GM21515 (cell line): ENCODE measurements around the gene POLDIP3.

Source experiments
- ATAC-seq: cut with Tn5 transposase; IDR thresholded peaks from one replicate; pipeline ENCODE4 v1.9.1; 2021; ENCODE audit not compliant: unreplicated experiment

POLDIP3 gene

DNA sequence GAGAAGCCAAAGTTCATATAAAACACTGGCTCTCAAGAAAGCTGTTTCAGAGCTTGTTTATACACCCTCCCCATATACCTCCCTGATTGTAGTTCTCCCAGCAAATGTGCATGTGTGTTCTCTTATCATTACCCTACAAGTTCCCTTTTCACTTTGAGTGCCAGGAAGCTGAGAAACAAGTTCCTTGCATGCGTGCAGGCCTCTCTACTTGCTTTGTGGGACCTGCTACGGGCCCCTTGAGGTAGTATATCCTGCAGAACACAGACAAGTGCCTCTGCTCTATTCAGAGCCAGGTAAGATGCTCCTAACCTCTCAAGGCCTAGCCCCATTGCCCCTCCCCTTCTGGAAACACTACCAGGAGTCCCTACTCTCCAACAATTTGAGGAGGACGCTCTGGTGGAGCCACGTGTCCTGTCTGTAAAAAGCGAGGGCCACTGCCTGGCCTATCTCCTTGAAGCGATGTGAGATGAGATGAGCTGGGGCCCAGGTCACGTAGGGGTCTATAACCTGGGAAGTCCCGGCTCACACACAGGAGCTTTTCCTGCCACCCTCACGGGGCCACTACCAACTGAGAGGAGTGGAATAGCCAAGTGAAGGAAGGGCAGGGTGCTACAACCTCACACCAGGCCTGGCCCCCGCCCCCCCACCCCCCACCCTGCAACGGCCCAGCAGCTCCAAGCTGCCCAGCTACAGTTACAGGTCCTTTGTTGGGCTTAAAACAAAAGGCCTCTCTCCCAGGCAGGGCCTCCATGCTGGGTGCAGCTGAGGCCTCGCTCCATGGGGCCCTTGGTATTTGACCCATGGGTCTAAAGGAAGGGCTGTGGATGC lies 28.3 kb upstream of the POLDIP3 start:
- ATAC-seq = no peak

DNA sequence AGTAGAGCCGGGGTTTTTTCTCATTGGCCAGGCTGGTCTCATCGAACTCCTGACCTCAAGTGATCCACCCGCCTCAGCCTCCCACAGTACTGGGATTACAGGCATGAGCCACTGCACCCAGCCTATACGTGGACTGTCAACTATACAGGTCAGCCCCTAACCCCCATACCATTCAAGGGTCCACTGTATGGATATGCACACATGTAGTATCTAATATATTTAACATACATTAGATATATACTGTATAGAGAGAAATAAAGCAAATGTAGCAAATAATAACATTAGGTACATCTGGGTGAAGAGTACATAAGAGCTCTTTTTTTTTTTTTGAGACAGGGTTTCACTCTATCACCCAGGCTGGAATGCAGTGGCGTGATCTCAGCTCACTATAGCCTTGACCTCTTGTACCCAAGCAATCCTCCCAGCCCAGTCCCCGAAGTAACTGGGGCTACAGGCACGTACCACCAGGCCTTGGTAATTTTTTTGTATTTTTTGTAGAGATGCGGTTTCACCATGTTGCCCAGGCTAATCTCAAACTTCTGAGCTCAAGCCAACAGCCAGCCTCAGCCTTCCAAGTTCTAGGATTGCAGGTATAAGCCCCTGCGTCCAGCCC lies 27.2 kb upstream of the POLDIP3 start:
- ATAC-seq = no peak

DNA sequence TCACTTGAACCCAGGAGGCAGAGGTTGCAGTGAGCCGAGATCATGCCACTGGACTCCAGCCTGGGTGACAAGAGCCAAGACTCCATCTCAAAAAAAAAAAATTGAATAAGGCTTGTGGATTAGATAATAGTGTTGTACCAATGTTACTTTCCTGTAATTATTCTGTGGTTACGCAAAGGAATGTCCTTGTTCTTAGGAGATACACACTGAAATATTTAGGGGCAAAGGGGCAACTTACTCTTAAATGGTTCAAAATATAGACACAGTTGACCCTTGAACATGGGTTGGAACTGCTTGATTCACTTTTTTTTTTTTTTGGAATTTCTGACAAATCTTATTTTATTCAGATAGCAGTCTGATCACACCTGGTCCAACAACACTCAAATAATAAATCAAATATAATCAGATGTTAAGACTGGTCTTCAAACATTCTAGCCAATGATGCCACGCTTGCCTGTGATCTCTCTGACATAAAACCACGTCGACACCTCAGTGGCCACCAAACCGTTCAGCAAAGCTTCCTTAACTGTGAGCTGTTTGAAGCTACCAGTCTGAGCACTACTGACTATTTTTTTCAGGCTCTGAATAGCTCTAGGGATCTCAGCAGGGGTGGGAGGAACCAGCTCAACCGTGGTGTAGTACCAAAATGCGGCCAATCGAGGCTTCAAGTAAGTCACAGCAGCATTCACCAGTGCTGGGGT lies 25.0 kb upstream of the POLDIP3 start:
- no peak for ATAC-seq

DNA sequence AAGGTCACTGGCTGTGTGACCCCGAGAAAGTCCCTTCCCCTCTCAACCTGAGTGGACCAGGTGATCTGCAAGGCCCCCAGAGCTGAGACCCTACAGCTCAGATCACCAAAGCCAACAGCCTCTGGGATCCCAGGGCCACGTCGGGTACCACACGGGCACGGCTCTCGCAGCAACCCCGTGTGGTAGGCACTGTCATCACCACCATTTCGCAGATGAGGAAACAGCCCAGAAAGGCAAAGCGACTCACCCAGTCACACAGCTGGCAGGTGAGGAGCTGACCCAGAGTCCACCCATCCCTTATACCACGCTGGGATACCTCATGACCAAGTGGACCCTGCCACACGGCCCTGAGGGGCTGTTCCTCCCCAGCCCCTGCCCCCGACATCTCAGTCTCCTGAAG lies 22.9 kb upstream of the POLDIP3 start:
- no peak for ATAC-seq

DNA sequence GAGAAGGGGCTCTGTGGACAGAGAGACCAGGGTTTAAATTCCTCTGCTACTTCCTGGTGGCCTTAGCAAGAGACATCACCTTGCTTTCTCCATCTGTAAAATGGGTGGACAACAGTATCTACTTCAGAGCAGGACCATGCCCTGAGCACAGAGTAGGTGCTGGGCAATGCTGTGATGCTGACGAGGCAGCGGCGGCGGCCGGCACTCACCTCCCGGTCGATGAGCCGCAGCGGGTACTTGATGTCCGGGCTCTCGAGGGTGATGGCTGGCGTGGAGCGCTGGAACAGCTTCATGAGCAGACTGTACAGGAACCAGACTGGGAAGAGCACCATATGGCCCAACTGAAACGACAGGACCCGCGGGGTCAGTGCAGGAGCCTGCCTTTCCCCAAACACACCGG lies 21.8 kb upstream of the POLDIP3 start:
- no peak for ATAC-seq

DNA sequence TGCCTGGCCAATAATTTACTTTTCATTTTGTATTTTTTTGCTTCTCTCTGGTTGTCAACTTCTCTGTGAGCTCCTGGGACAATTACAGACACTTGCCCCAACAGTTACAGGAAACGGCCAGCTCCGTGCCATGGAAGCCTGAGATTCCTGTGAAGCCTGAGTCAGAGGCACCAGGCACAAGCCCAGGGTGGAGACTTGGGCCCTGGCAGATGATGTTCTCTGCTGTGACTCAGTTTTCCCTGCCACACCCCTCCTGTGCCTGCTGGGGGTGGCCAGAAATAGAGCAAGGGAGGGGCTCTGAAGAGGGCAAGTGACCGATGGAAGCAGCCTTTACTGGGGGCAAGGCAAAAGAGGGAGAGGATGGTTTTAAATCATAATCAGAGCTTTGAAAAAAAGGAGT lies 20.8 kb upstream of the POLDIP3 start:
- ATAC-seq = no peak

DNA sequence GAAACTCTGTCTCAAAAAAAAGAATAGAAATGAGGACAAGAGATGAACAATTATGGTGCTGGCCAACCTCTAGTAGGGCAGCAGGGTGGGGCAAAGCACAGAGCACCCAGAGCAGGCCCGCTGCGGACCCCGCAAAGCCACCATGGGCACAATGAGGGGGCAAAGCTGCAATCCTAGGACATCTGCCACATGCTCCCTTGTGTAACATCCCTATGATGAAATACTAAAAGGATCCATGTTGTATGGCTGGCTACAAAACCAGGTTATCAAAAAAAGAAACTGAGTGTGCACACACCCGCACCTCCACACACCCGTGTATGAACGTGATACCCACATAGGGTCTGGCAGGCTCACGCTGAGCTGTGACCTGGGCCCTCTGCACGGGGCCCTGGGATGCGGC lies 18.3 kb upstream of the POLDIP3 start:
- ATAC-seq = no peak

DNA sequence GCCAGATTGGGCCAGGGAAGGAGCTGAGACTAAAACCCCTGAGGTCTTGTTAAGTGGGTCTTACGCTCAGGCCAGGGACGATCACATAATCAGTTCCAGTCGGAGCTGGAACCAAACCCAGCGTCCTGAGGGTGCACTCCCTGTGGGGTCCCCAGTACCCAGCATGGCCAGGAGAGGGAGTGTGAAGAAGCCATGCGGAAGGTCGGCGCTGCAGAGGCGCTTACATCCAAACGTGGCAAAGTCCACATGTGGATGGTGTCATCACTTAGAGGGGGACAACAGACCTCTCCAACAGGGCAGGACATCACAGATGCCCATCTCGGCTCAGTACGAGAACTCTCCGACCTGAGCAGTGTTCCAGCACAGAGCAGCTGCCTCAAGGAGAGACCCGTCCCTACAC lies 17.4 kb upstream of the POLDIP3 start:
- ATAC-seq = no peak

DNA sequence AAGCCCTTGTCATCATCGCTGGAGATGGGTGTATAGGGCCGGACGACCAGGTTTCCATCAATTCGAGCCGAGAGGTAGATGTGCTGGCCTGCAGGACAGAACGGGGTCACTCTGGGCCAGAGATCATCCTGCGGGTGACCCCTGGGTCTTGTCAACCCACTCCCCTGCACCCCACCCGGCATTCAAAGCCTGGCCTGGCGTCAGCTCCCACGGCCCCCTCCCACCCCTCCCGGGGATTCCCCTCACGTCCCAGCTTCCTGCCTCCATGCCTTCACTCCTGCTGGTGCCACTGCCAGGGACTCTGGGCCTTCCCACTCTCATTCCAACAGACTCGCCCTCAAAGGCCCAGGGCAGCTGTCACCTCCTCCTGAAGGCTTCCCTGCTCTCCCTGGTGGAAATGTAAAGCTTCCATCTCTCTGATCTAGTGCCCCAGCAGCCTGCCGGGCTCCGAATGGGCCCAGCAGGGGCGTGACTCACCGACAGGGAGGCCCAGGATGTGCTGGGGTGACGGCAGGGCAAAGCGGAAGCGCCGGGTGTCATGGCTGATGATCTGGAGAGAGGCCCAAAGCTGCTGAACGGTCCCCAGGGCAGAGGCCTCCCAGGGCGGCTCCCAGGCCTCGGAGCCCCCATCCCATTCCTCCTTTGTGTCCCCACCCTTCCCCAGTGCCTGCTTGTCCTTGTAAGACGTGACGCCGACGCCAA lies 16.4 kb upstream of the POLDIP3 start:
- no peak for ATAC-seq

DNA sequence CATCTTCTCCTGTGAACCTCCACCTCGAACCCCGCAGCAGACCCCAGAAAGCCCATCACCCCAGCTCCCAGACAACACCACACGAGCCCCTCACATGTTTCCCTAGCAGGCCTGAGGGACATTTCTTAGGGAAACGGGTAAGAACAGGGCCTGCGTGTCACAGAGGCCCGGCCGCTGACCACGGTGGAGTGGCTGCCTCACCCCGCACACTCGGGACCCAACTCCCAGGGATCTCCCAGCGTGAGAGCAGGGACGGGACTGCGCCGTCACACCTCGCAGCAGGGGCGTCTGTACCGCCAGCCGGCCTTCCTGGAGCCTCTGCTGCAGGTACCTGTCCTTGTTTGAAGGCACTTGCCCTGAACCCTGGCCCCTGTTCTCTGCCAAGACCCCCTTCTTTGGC lies 15.5 kb upstream of the POLDIP3 start:
- ATAC-seq = no peak

DNA sequence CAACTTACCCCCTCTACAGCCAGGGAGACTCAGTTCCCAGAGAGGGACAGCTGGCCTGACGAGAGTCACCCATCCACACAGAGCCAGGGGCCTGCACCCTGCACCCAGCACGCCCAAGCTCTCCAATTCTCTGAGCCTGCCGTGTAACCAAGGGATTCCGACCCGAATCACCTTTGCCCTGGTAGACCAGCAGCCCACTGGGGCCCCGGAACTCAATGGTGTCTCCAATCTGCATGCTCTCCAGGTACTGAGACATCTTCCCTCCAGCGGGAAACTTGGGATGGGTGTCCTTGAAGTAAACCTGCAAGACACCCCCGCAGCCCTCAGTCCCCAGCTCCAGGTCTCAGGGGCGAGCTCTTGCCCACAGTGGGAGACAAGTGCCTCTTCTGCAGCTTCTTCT lies 13.3 kb upstream of the POLDIP3 start:
- ATAC-seq = no peak

DNA sequence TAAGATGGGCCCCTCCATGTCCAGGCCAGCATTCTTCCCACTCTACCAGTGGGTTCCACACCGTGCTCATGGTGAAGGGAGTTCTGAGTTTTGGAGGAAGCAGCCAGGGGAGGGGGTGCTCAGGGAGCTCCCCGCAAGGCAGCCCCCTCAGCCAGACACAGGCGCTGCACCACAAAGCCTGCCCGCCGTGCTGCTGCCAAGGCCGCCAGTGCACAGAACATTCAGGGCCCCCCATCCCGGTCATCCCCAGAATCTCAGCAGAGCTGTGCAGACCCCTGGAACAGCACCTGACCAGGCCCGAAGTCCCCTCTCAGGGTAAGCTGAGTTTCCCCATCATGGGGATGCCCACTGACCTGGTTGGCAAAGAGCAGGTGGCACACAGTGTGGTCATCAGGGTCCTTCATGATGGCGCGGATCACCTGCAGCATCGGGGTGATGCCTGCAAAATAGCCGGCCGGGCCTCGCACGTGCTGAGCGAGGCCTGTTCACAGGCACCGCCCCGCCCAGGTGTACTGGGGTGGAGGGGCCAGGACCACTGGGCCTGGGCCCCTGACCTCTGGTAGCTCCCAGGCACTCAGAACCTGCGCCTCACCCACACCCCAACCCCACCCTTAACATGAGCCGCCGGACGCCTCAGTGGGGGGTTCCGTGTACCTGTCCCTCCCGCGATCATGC lies 12.4 kb upstream of the POLDIP3 start:
- no peak for ATAC-seq

DNA sequence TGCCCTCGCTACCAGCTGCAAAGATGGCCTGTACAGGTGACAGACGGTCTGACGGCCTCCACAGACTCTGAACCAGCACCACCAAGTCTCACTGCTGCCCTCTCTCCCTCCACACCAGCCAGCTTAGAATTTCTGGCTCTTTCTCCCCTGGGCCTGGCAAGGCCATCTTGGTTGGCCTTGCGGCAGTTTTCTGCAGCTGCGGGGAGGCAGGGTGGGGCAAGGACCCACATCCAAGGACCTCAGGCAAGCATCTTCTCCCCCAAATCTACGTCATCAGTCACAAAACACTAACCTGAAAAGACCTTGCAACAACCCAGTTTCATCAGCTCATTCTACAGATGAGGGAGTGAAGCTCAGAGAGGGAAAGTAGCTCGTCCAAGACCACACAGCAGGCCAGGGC lies 11.7 kb upstream of the POLDIP3 start:
- ATAC-seq = no peak

DNA sequence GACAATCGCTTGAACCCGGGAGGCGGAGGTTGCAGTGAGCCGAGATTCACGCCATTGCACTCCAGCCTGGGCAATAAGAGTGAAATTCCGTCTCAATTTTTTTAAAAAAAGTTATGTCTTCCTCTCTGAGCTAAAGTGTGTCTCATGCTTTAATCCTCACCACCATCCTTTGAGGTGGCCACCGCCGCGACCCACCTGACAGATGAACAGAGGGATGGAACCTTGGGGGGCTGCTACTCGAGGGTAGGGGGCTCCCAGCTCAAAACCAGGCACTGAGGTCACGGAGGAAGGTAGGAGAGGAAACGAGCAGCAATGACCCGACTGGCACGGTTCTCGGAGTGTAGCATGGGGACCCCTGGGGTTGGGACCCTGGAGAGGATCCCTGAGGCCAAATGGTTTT lies 10.7 kb upstream of the POLDIP3 start:
- ATAC-seq = no peak

DNA sequence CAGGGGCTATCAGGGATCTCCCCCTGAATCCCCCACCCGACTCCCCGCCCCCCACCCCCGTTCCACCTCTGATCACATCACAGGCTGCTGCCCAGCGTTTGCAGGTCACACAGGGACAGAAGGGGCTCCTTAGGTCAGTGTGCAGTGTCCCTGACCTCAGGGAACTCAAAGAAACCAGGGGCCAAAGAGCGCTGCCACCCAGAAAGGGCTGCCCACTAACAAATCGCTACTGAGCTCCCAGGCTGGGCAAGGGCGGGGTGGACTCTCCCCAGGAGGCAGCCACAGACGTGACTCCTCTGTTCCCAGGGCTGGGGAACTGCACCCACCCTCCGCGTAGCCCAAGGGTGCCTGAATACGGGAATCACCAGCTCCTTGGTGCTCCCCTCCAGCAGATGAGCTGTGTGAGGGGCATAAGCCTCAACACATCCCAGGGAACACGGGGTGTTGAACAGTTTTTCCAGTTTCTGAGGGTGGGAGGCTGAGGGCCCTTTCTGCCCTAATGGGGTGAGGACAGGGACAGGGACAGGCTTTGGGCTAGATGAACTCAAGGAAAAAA lies 9.9 kb upstream of the POLDIP3 start:
- no peak for ATAC-seq

DNA sequence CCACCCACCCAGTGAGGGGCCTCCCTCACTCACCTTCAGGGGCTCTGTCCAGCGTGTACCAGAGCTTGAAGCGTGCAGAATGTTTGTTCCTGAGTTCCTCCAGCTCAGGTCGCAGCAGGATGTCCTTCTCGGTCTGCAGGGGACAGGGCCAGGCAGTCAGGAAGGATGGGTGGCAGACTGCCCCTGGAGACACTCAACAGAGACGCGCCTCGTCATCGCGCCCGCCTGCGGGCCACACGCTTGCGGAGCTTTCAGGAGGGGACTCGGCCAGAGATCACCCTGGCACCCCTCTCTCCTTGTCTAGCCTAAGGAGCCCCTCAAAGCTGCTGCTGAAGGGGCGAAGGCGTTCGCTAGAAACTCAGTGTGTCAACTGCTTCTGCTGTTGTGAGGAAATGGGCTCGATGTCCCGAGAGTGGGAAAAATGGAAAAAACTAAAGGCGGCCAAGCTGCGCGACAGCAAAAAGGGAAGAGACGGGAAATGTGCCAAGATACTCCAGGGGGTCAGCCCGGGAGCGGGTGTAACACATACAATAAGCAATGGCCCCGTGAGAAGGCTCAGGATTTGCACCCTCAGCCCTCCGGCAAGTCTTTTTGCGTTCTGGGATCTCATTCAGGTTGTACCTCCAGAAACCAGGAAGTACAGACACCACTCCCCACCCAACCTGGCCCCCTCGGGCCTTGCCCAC lies 9.2 kb upstream of the POLDIP3 start:
- ATAC-seq = no peak

DNA sequence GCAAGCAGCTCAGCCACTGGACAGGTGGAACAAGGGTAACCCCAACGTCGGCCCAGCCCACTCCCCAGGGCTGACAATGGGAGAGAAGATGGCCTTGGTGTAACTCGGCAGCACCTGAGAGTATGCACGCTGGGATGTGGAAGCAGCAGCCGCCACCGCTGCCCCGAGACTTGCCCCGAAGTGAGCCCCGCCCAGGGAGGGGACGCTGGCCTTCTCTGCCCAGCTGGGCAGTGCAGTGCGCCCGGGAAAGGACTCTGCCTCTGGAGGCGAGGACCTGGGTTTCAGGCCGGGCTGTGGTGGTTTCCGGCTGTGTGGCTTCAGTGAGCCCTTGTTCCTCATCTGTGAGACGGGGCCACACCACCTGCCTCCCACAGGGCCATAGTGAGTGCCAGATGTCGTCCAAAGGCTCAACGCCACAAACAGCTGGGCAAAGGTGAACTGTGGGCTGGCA lies 8.6 kb upstream of the POLDIP3 start:
- ATAC-seq = no peak

DNA sequence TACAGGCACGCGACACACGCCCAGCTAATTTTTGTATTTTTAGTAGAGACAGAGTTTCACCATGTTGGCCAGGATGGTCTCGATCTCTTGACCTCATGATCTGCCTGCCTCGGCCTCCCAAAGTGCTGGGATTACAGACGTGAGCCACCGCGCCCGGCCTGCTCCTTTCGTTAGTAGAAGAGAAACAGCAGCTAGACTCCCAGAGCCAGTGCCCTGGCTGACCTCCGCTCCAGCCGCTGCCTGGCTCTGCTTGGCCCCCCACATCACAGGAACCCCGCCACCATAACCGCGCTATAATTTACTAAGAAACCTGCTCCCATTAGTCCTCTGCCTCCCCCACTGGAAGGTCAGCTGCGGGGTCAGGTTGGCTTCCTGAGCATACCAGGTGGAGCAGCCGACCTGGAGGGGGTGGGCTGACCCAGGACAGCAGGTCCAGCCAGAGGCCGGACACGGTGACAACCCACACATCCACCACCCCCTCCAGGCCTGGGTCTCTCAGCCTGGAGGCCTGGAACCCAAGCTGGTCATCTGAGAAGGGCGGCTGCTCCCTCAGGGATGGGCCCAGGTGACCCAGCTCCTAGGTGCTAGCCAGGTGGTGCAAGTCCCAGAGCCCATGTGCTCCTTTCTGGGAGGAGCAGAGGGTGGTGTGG lies 7.5 kb upstream of the POLDIP3 start:
- no peak for ATAC-seq

DNA sequence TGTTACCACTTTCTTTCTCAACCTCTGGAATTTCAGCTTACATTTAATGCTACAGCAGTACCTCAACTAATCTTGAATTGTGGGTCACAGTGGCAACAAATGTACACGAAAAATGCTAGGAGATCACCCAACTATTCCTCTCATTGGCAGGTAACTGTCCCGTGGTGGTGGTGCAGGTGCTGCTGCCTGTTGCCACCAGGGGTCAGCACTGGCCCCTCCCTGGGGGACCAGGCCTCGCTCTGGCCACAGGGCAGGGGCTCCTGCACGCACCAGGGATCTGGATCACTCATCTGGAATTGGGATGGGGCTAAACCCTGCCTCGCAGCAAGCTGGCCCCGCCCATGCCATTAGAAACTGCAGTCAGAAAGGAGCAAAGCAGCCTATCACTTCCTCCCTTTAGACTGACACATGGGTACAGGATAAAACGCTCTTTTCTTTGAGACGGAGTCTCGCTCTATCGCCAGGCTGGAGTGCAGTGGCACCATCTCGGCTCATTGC lies 6.9 kb upstream of the POLDIP3 start:
- no peak for ATAC-seq
